PC-9 (cell line): ENCODE data around the gene FRMD4B. TPM values are rescaled to one million over a fixed set of nuclear protein-coding genes. Genes with fewer than 3 reads are reported as not detected.

Experiments
- BruUV-seq: library from RNA; stranded (reverse); fragments of 400-500 nt; replicated peaks from 2 replicates; lab custom pipeline; 2021; lab: Mats Ljungman, UMichigan
- CTCF ChIA-PET: fragments of 300-600 bp; sonication (Branson Sonifier 250); formaldehyde crosslinking; loops from one replicate; lab custom pipeline; 2022; ENCODE audit warnings: antibody characterized with exemption; lab: Charles Lee
- POLR2A ChIA-PET: fragments of 300-600 bp; sonication (Branson Sonifier 250); formaldehyde crosslinking; loops from one replicate; lab custom pipeline; 2022; ENCODE audit warnings: antibody characterized with exemption; ENCODE audit not compliant: unreplicated experiment; lab: Charles Lee
- DNase-seq, 2 experiments: peaks; one replicate each; pipeline versions ENCODE4 v3.0.0 to v3.0.0-alpha.2; 2015 to 2022; ENCODE audit warnings: mixed read lengths in 1 of 2
- H2AFZ ChIP-seq: fragments of 200-600 bp; sonication (generic); 2 replicates; pipeline ENCODE4 v1.8.1; 2017; ENCODE audit warnings: antibody characterized with exemption
- H3F3A ChIP-seq: fragments of 200-600 bp; sonication (generic); 2 replicates; pipeline ENCODE4 v1.8.1; 2017; ENCODE audit warnings: antibody characterized with exemption, mild to moderate bottlenecking, low read depth; ENCODE audit not compliant: insufficient read depth
- H3K27ac ChIP-seq: fragments of 200-600 bp; sonication (generic); 2 replicates; pipeline ENCODE4 v1.6.1; 2016; ENCODE audit warnings: mixed run types
- H3K27me3 ChIP-seq: fragments of 200-600 bp; sonication (generic); 2 replicates; pipeline ENCODE4 v1.6.1; 2016; ENCODE audit warnings: low read depth, mixed run types; ENCODE audit not compliant: insufficient read depth
- H3K36me3 ChIP-seq: fragments of 200-600 bp; sonication (generic); 2 replicates; pipeline ENCODE4 v1.6.1; 2016; ENCODE audit warnings: low read depth, mixed run types
- H3K4me1 ChIP-seq: fragments of 200-600 bp; sonication (generic); replicated peaks from 2 replicates; pipeline ENCODE4 v1.6.1; 2016; ENCODE audit warnings: mixed run types; ENCODE audit not compliant: insufficient read depth
- H3K4me2 ChIP-seq: fragments of 200-600 bp; sonication (generic); 2 replicates; pipeline ENCODE4 v1.6.1; 2017; ENCODE audit warnings: mixed run types
- H3K4me3 ChIP-seq: fragments of 200-600 bp; sonication (generic); 2 replicates; pipeline ENCODE4 v1.6.1; 2016; ENCODE audit warnings: mixed run types
- H3K79me2 ChIP-seq: fragments of 200-600 bp; sonication (generic); 2 replicates; pipeline ENCODE4 v1.6.1; 2017; ENCODE audit warnings: low read depth, mixed run types
- H3K9me2 ChIP-seq: fragments of 200-600 bp; sonication (generic); 2 replicates; pipeline ENCODE4 v1.8.1; 2017; ENCODE audit warnings: mild to moderate bottlenecking; ENCODE audit not compliant: insufficient read depth
- H3K9me3 ChIP-seq: fragments of 200-600 bp; sonication (generic); 2 replicates; pipeline ENCODE4 v1.8.1; 2016; ENCODE audit warnings: low read depth; ENCODE audit not compliant: insufficient read depth
- H4K20me1 ChIP-seq: fragments of 200-600 bp; sonication (generic); 2 replicates; pipeline ENCODE4 v1.8.1; 2017; ENCODE audit not compliant: insufficient read depth
- EZH2 ChIP-seq: fragments of 200-600 bp; sonication (generic); IDR thresholded peaks from 2 replicates; pipeline ENCODE4 v1.8.0; 2017; ENCODE audit warnings: antibody characterized with exemption, low read depth
- intact Hi-C: fragments of 100-400 bp; cut with micrococcal nuclease; formaldehyde crosslinking; loops from one replicate; pipeline ENCODE4 v1.10.0; 2022; ENCODE audit not compliant: unreplicated experiment
- total RNA-seq: library from RNA; stranded (reverse); gene quantifications from 2 replicates; pipeline ENCODE4 v1.2.3, GENCODE V29; 2021
- TF ChIP-seq, protein P1 (sequence below): fragments of 200-600 bp; sonication (generic); conservative IDR thresholded peaks from 2 replicates; pipeline ENCODE4 v1.6.1; 2017; ENCODE audit warnings: mixed run types, antibody characterized with exemption, mild to moderate bottlenecking, moderate library complexity

FRMD4B gene
- total RNA-seq, 1 experiment from 2014 or later: 10.2 TPM

DNA sequence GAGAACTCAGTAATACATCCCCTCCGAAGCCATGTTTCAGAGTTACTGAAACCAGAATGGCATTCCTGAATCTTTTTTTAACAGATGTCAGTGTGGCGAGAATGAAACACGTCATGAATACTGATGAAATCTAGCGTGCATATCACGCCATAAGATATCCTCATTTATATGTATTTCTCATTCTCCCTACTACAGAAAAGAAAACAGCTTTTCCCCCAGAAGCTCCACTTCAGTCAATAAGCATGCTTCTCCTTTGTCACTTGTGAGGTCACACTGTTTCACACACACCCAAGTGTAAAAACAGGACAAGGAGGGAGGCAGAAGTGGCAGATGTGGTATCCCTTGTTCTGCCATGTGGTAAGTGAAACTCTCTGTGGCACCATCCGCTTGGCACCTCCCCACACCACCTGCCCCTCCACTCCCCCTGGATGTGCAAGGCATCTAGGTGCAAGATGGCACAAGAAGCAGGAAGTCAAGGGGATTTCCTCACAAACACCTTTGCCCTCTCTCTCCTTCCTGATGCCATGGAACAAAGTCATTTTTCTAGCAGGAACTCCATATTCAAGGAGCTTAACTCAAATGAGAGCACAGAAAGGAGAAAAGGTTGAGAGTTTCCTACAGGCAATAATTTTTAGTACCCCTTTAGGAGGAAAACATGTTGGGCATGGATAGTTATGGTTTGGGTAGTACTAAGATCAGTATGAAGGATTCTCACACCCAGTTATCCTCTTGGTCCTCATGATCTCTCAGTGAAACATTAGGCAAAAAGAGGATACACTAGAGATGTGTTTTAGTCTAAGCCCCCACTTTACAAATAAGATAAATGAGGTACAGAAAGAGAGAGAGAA is 47.5 kb upstream of the FRMD4B start:
- H2AFZ ChIP-seq: no peak overlapping the region; the same call in 1 of the 2 replicates
- no peak for TF ChIP-seq EZH2
- TF ChIP-seq, protein P1, sequence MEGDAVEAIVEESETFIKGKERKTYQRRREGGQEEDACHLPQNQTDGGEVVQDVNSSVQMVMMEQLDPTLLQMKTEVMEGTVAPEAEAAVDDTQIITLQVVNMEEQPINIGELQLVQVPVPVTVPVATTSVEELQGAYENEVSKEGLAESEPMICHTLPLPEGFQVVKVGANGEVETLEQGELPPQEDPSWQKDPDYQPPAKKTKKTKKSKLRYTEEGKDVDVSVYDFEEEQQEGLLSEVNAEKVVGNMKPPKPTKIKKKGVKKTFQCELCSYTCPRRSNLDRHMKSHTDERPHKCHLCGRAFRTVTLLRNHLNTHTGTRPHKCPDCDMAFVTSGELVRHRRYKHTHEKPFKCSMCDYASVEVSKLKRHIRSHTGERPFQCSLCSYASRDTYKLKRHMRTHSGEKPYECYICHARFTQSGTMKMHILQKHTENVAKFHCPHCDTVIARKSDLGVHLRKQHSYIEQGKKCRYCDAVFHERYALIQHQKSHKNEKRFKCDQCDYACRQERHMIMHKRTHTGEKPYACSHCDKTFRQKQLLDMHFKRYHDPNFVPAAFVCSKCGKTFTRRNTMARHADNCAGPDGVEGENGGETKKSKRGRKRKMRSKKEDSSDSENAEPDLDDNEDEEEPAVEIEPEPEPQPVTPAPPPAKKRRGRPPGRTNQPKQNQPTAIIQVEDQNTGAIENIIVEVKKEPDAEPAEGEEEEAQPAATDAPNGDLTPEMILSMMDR: no peak
- BruUV-seq: no TSS peak
- intact Hi-C loops: no loop called here
- H3K9me2 ChIP-seq: no peaks in the 10 kb centered on the region
- no peaks in the 10 kb centered on the region for H3K27me3 ChIP-seq
- DNase-seq: peak; percentile 28 to 43
- H4K20me1 ChIP-seq: no peaks in the 10 kb centered on the region
- no peaks in the 10 kb centered on the region for H3K9me3 ChIP-seq
- POLR2A ChIA-PET: no interaction called here
- H3K4me1 ChIP-seq: peaks cover 9% of the 10 kb centered on the region
- peak overlapping the region; percentile 47; the same call in 1 of the 2 replicates for H3K27ac ChIP-seq
- no peaks in the 10 kb centered on the region for H3K79me2 ChIP-seq
- CTCF ChIA-PET: no interaction called here
- H3F3A ChIP-seq: no peaks in the 10 kb centered on the region
- no peak overlapping the region for H3K4me3 ChIP-seq
- H3K36me3 ChIP-seq: no peaks in the 10 kb centered on the region
- H3K4me2 ChIP-seq: peak overlapping the region; percentile 34

DNA sequence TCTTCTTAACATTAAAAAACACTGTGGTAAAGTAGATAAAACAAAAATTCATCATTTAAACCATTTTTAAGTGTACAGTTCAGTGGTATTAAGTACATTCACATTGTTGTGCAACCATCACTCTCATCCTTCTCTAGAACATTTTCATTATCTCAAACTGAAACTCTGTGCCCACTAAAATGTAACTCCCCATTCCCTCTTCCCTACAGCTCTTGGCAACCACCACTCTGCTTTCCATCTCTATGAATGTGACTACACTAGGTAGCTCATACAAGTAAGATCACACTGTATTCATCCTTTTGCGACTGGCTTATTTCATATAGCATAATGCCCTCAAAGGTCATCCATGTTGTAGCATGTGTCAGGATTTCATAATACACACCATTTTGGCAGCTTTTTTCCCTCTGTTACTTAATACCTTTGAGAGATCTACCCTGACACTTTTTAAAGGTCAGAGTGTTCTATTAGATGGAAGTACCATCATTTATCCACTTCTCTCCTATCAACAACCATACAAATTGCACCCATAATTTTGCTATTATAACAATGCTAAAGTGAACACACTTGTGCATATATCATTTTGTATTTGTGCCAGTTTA is 42.9 kb upstream of the FRMD4B start:
- H3K27me3 ChIP-seq: no peaks in the 10 kb centered on the region
- H3K9me2 ChIP-seq: no peaks in the 10 kb centered on the region
- H3K36me3 ChIP-seq: no peaks in the 10 kb centered on the region
- CTCF ChIA-PET: no interaction called here
- no peaks in the 10 kb centered on the region for H3K79me2 ChIP-seq
- H3K9me3 ChIP-seq: no peaks in the 10 kb centered on the region
- H3F3A ChIP-seq: no peaks in the 10 kb centered on the region
- H3K27ac ChIP-seq: no peak overlapping the region
- no peak overlapping the region for H2AFZ ChIP-seq
- no peak for DNase-seq
- no peaks in the 10 kb centered on the region for H4K20me1 ChIP-seq
- H3K4me3 ChIP-seq: no peak overlapping the region
- TF ChIP-seq, protein P1: no peak
- no peak for TF ChIP-seq EZH2
- POLR2A ChIA-PET: no interaction called here
- no peak overlapping the region for H3K4me2 ChIP-seq
- H3K4me1 ChIP-seq: peaks cover 5% of the 10 kb centered on the region
- intact Hi-C loops: loop anchor here (2.0 to 10.0 kb wide), 3 partner anchors 106 to 516 kb away; no protein-coding TSS in a partner anchor
- BruUV-seq: no TSS peak

DNA sequence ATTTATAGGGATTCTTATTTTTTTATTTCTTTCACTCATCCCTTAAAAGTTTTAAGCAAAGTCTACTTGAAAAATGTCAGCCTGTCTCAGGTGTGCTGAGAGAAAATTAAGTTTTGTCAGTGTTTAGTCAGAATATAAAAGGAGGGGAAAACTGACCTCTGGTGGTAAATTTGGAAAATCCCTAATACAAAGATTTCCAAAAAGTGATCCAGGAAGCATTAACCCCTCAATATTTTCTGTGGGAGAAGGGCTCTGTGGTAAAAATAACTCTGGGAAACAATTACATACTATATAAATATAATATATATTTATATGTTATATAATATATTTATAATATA is 41.0 kb upstream of the FRMD4B start:
- H3K4me1 ChIP-seq: no peaks in the 10 kb centered on the region
- no peaks in the 10 kb centered on the region for H4K20me1 ChIP-seq
- H3K4me3 ChIP-seq: no peak overlapping the region
- no peak overlapping the region for H3K27ac ChIP-seq
- ChIA-PET CTCF (interaction anchor here (0.6 to 0.9 kb wide), 2 partner anchors 13 to 253 kb away, joined by 5 to 6 read pairs; no protein-coding TSS in a partner anchor), POLR2A (no interaction called here)
- no peaks in the 10 kb centered on the region for H3K27me3 ChIP-seq
- TF ChIP-seq EZH2: no peak
- TF ChIP-seq, protein P1: no peak
- DNase-seq: no peak
- no peaks in the 10 kb centered on the region for H3K79me2 ChIP-seq
- H3K9me3 ChIP-seq: no peaks in the 10 kb centered on the region
- H3K9me2 ChIP-seq: no peaks in the 10 kb centered on the region
- no peak overlapping the region for H3K4me2 ChIP-seq
- no peaks in the 10 kb centered on the region for H3K36me3 ChIP-seq
- H2AFZ ChIP-seq: no peak overlapping the region
- BruUV-seq: no TSS peak
- intact Hi-C loops: loop anchor here (1.0 to 10.0 kb wide), 3 partner anchors 105 to 518 kb away; no protein-coding TSS in a partner anchor
- no peaks in the 10 kb centered on the region for H3F3A ChIP-seq
